Sciatic nerve (tissue), 2 donors: ENCODE results near the gene SERINC5. TPM values are rescaled to one million over a fixed set of nuclear protein-coding genes. Genes with fewer than 3 reads are reported as not detected.
A peak's percentile ranks its signal among the peaks of the same experiment; 100 is the strongest.
"Not testable (repeated sequence)": the region's sequence is repeated elsewhere in the genome, so short reads cannot be mapped to it uniquely, and the experiment has no call there.

ENCODE experiments used
- ATAC-seq: fragments of 200-7000 bp; cut with Tn5 transposase; one replicate; pipeline ENCODE4 v1.9.1; 2020; ENCODE audit warnings: mild to moderate bottlenecking, moderate library complexity
- DNase-seq: peaks from one replicate; pipeline ENCODE4 v3.0.0-alpha.2; 2020; ENCODE audit warnings: low spot score
- intact Hi-C: fragments of 100-400 bp; cut with DNase I; formaldehyde crosslinking; loops from one replicate; pipeline ENCODE4 v1.14.2; 2022
- total RNA-seq: library from RNA; stranded (reverse); fragmentation: NEBNext Ultra II Directional; extraction: Animal tissue kit (Norgen Biotek cat#: 25700); gene quantifications from one replicate; pipeline ENCODE4 v1.2.1, GENCODE V29; 2021
- donor health status: DM: no; HTN: no; CAD: no.
- donor health status: DM: no; HTN: no; CAD: no.

Gene SERINC5
- total RNA-seq, 1 donor from 2014 or later = 70.2 TPM

GRCh38 chr5:80125962-80126480 lies 129.8 kb downstream of the SERINC5 start:
- intact Hi-C loops = no loop called here
- ATAC-seq (peak; percentile 83), DNase-seq (no peak)

DNA sequence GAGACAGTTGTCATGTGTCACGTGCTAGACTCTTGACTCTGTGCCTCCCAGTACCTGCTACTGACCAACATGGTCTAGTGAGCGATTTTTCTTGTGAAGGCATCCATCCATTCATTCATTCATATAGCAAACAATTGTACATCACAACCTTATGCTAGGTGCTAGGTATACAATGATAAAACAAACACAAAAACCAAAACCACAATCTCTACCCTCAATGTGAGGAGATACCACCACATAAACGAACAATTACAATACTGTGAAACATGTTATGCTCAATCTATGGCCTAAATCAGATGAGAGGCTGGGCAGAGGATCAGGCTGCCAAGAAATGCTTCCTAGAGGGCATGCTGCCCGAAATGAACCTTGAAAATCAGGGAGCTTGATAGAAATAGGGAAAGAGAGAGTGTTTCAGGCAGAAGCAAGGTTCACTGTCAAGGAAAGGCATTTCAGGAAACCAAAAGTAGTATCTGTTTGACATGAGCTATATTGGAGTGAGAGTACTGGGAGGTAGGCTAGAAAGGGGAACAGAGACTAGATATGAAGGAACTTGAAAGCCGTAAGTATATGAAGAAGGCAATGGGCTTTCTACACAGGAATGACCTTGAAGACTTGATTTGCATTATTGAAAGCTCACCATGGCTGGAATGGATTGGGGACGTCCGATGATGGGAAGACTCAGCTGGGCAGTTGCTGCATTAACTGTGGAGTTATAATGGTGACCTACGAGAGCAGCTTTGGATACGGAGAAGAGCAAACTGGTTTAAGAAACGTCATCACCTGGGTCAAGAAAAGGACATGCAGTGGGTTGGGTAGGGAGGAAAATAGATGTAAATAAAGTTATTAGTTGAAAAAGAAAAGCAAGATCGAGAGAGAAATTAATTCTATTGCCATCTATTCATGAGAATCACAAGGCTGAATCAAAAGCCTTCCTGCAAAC lies 130.6 kb downstream of the SERINC5 start:
- intact Hi-C loops = no loop called here
- ATAC-seq = peak; percentile 61
- no peak for DNase-seq

GRCh38 chr5:80124121-80124918 lies 131.5 kb downstream of the SERINC5 start:
- no peak for DNase-seq
- ATAC-seq = no peak
- intact Hi-C loops = no loop called here

GRCh38 chr5:80122579-80122978 lies 133.3 kb downstream of the SERINC5 start:
- intact Hi-C loops = no loop called here
- ATAC-seq = peak; percentile 46
- no peak for DNase-seq

- no peak for DNase-seq
- ATAC-seq = no peak
- intact Hi-C loops = no loop called here
These were observed 136.5 kb downstream of the SERINC5 start for GRCh38 chr5:80119372-80119771.

- intact Hi-C loops = no loop called here
- ATAC-seq (no peak), DNase-seq (no peak)
These were observed 138.4 kb downstream of the SERINC5 start for GRCh38 chr5:80117446-80117845.

DNA sequence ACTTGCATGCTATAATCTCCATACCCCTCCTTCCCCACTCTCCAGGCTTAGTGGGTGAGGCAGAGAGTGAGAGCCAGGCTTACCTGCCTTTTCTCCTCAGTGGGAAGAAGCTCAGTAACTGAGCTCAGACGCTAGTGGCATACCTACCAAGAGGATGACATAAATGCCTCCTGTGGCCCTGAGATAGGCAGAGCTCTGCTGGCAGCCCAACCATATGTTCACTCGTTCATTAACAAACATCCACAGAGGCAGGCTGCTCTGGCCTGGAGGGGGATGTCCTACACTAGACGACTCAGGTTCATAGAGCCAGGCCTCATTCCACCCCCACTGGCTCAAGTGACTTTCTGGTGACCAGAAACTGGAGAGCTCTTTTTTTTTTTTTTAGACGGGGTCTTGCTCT lies 139.4 kb downstream of the SERINC5 start:
- intact Hi-C loops = no loop called here
- DNase-seq (no peak), ATAC-seq (no peak)

DNA sequence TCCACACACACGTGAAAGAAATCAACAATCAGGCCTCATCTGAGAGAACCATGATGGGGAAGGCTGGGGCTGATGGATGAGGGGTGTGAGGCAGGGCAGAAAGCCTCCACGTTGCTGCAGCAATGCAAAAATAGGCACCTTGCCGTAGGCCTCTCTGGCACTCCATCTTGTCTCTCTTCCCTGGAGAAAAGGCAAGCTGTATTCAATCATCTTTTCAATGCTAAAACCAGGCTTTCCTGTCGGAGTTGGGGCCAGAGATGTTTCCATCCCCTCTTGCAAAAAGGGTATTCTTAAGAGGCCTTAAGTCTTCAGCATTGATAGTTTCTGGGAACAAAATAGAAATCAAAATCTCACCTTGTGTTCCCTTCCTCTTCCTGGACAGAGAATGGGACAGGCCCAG lies 139.8 kb downstream of the SERINC5 start:
- DNase-seq = no peak
- intact Hi-C loops = no loop called here
- ATAC-seq = no peak

DNA sequence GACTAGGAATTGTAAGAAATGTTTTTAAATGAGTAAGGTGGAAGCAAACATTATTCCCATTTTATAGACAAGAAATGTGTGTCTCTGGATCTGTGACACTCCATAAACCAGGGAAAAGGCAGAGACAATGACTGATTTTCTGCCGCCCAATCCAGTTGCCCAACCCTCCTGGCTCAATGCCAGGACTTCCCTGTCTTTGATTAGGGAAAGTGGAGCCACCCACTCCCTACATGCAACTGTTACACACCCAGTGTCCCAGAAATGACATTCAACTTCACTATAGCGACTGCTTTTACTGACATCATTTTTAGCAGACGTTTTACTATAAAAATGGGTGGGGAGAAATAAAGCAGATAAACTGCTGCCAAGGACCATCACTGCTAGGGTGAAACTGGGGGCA lies 141.0 kb downstream of the SERINC5 start:
- intact Hi-C loops = no loop called here
- no peak for DNase-seq
- ATAC-seq = no peak

DNA sequence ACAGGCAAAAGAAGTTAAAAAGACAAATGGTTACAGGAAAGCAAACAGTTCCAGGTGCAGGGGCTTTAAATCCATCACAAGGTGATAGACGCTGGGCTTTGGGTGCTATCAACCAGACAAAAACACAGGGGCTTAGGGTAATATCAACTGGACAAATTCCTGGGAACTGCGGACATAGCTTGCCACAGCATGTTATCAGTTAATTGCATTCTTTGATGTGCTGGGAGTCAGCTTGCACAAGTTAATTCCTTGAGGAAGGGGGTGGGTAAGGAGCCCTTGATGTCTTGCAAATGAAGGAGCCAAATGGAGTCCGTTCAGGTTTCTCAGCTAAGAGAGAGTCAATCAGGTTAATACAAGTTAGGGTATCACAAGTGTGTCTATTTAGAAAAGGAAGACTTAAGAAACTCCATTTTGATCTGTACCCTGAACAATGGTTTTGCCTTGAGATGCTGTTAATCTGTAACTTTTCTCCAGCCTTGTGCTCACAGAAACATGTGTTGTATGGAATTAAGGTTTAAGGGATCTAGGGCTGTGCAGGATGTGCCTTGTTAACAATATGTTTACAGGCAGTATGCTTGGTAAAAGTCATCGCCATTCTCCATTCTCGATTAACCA lies 144.4 kb downstream of the SERINC5 start:
- ATAC-seq, intact Hi-C loops, DNase-seq: not testable (repeated sequence)

DNA sequence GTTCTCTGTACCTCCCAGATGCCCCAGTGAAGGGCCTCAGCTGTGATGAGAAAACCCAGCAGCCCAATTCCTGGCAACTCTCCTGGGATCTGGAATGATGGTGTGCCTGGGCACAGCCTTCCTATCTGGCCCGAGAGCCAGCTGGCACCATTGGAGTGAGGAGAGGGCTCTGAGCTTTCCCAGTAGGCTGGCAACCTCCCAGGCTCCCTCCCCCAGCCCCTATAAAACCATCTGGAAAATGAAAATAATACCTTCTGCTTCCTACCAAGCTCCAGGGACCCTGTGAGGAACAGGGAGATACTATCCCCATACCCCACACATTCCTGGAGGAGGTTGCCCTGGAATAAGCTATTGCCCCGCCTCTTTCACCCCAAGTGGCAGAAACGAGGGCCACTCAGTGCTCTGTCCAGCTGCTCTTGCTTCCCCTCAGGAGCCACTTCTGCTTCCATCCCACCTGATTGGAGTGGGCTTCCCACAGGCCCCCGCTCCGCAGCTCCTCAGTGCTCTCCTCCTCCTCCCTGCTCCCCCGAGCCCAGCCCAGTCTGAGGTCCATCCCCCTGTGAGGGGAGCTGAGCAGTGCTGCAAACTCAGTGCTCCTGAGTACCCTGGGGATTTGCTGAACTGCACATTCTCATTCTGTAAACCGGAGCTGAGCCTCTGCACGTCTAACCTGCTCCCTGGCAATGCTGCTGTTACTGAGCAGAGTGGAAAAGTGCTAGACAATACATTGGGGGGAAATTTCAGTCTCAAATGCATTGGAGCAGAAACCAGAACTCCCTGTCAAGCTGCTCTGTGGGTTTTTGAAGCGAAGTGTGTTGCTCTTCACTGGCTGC lies 146.0 kb downstream of the SERINC5 start:
- DNase-seq = no peak

GRCh38 chr5:80106916-80107315 lies 148.9 kb downstream of the SERINC5 start:
- ATAC-seq = no peak
- DNase-seq = no peak
- intact Hi-C loops = no loop called here

More for the DNA sequence above, 146.0 kb downstream of the SERINC5 start:
- ATAC-seq = no peak
- intact Hi-C loops = no loop called here

DNA sequence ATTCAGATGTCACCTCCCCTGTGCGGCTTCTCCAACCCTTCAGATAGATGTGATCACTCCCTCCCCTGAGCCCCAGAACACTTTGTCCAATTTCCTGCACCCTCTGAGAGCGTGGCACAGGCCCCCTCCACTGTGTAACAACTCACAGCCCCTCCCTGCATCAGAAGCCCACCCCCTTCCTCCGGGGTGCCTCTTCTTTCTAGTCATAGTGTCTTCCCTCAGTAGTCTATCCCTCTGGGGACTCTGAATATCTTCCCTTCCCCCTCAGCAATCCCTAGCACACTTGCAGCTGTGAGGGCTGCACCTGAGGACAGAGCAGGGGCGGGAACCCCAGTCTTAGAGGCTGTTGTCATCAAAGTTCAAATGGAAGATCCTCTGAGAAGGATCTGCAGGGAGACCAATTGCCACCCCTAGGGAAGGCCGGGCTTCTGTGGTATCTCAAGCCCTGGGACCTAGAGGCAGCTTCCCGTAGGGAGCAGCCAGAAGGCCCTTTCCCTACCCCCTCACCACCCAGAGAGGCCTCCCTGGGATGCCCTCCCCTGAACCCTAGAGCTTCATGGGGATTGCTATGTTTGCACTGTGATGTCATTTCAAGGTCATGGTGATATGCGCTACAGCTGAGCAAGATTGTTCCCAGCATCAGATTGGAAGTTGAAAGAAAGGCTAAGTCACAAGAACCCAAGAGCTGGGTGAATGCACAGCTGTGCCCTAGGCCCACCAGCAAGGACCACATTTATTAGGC lies 150.0 kb downstream of the SERINC5 start:
- intact Hi-C loops = no loop called here
- DNase-seq = no peak
- no peak for ATAC-seq

GRCh38 chr5:80103371-80103770 lies 152.5 kb downstream of the SERINC5 start:
- intact Hi-C loops = no loop called here
- no peak for DNase-seq
- no peak for ATAC-seq

DNA sequence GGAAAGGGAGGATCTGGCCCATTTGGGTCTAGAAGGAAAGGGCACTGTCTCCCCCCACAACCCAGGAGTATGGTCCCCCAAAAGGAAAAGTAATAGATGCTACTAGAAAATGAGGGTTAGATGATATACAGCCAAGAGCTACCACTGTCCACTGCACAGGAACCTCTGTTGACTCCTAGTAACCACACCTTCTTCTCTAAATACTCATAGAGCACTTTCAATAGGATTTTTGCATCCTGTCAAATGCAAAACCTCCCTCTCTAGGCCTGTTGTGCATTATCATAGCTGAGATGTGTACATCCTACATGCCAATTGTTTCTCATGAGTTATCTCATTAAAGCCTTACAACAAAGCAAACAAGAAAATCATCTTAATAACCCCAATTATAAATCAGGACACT lies 153.9 kb downstream of the SERINC5 start:
- no peak for DNase-seq
- intact Hi-C loops = no loop called here
- ATAC-seq = no peak

DNA sequence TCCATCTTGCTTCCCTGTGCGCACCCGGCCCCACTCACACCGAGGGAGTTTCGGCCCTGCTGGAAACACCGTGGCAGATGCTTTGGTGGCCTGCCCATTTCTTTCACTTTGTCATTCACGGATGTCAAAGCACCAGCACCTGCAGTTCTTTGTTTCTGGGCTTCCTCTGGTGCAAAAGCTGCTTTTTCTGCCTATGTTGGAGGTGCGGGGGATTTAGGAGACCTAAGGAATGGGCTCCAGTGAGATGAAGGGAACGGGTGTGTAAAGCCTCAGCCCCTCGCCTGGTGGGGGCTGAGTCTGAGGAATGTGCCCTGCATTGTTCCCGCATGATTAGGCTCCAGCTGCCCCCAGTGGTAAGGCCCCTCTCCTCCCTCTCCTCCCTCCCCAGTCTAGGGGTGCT lies 158.4 kb downstream of the SERINC5 start:
- intact Hi-C loops = loop anchor here (10.0 kb wide), 2 partner anchors 177 to 207 kb away; no protein-coding TSS in a partner anchor
- no peak for ATAC-seq

DNA sequence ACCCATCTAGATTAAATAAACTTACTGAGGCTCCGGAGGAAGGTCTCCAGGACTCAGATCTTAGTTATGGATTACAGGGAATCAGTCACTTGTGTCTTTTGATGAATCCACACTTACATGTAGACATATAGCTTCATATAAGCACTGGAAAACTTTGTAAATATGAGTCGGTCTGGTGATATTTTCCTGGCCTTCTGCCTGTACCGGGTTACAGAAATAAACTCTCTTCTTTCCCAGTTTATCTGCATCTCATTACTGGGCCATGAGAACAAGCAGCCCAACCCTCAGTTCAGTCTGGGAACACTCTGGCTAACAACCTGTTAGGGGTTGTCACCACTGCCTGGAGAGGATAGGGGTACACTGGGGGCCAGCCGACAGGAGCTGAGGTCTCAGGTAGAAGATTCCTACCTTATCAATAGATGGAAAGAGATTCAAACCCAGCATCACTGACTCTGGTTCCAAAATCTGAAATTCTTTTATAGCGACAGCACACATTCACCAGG lies 161.6 kb downstream of the SERINC5 start:
- intact Hi-C loops = loop anchor here (10.0 kb wide), 2 partner anchors 181 to 211 kb away; no protein-coding TSS in a partner anchor
- no peak for DNase-seq
- no peak for ATAC-seq

More for the DNA sequence above, 158.4 kb downstream of the SERINC5 start:
- no peak for DNase-seq
